ENCODE data around the gene SKOR2.

Gene SKOR2

GRCh38 chr18:47264308-47264700 is 12.8 kb upstream of the SKOR2 start:
- Histone ChIP-seq H3K27me3 (replicated peaks; ENCODE audit: insufficient read depth, low read length) (no peaks in the 10 kb centered on the region), H3K4me2 (ENCODE audit: low read depth, low read length) (no peak overlapping the region), H3F3A (ENCODE audit: insufficient read depth, low read length) (no peaks in the 10 kb centered on the region), H2AFZ (ENCODE audit: low read length) (no peak overlapping the region), H3K4me3 (ENCODE audit: low read length) (no peak overlapping the region), H4K20me1 (ENCODE audit: insufficient read depth, low read length) (no peaks in the 10 kb centered on the region), H3K9me3 (replicated peaks; ENCODE audit: insufficient read depth, low read length) (no peaks in the 10 kb centered on the region), H3K36me3 (replicated peaks; ENCODE audit: insufficient read depth, low read length) (no peaks in the 10 kb centered on the region), H3K9me2 (replicated peaks; ENCODE audit: insufficient read depth, low read length) (no peaks in the 10 kb centered on the region), H3K4me1 (ENCODE audit: low read length) (no peaks in the 10 kb centered on the region), H3K27ac (ENCODE audit: low read length) (no peak overlapping the region), H3K79me2 (ENCODE audit: low read length) (no peaks in the 10 kb centered on the region), H3K9ac (ENCODE audit: low read length) (no peak overlapping the region)
- TF ChIP-seq EZH2 (optimal IDR thresholded peaks at IDR 0.05; ENCODE audit: low read depth, low read length), result no peak
- no peak for TF ChIP-seq CTCF (IDR thresholded peaks at IDR 0.05; ENCODE audit: low read length)
- TF ChIP-seq EZH2phosphoT487 (IDR thresholded peaks at IDR 0.05; ENCODE audit: low read length), result no peak
- no peak for DNase-seq

- no peaks in the 10 kb centered on the region for H3K9me3 ChIP-seq (replicated peaks; ENCODE audit: insufficient read depth, low read length)
- H3K36me3 ChIP-seq (replicated peaks; ENCODE audit: insufficient read depth, low read length), result no peaks in the 10 kb centered on the region
- no peak overlapping the region for H3K4me2 ChIP-seq (ENCODE audit: low read depth, low read length)
- H4K20me1 ChIP-seq (ENCODE audit: insufficient read depth, low read length), result no peaks in the 10 kb centered on the region
- no peak for TF ChIP-seq CTCF (IDR thresholded peaks at IDR 0.05; ENCODE audit: low read length)
- TF ChIP-seq EZH2phosphoT487 (IDR thresholded peaks at IDR 0.05; ENCODE audit: low read length), result no peak
- no peak for TF ChIP-seq EZH2 (optimal IDR thresholded peaks at IDR 0.05; ENCODE audit: low read depth, low read length)
- H3K9ac ChIP-seq (ENCODE audit: low read length), result no peak overlapping the region
- H3K27ac ChIP-seq (ENCODE audit: low read length), result no peak overlapping the region
- no peaks in the 10 kb centered on the region for H3K4me1 ChIP-seq (ENCODE audit: low read length)
- DNase-seq, result no peak
- H3K27me3 ChIP-seq (replicated peaks; ENCODE audit: insufficient read depth, low read length), result no peaks in the 10 kb centered on the region
- no peaks in the 10 kb centered on the region for H3K79me2 ChIP-seq (ENCODE audit: low read length)
- no peak overlapping the region for H3K4me3 ChIP-seq (ENCODE audit: low read length)
- no peaks in the 10 kb centered on the region for H3F3A ChIP-seq (ENCODE audit: insufficient read depth, low read length)
- no peak overlapping the region for H2AFZ ChIP-seq (ENCODE audit: low read length)
- H3K9me2 ChIP-seq (replicated peaks; ENCODE audit: insufficient read depth, low read length), result no peaks in the 10 kb centered on the region
Observed at GRCh38 chr18:47263430-47264307, 12.2 kb upstream of the SKOR2 start.

- H3K4me2 ChIP-seq (ENCODE audit: low read depth, low read length), result no peak overlapping the region
- H4K20me1 ChIP-seq (ENCODE audit: insufficient read depth, low read length), result no peaks in the 10 kb centered on the region
- H3K27me3 ChIP-seq (replicated peaks; ENCODE audit: insufficient read depth, low read length), result no peaks in the 10 kb centered on the region
- H3K4me3 ChIP-seq (ENCODE audit: low read length), result no peak overlapping the region
- H3F3A ChIP-seq (ENCODE audit: insufficient read depth, low read length), result no peaks in the 10 kb centered on the region
- H3K9ac ChIP-seq (ENCODE audit: low read length), result no peak overlapping the region
- H3K36me3 ChIP-seq (replicated peaks; ENCODE audit: insufficient read depth, low read length), result no peaks in the 10 kb centered on the region
- no peaks in the 10 kb centered on the region for H3K79me2 ChIP-seq (ENCODE audit: low read length)
- no peaks in the 10 kb centered on the region for H3K9me3 ChIP-seq (replicated peaks; ENCODE audit: insufficient read depth, low read length)
- no peak overlapping the region for H2AFZ ChIP-seq (ENCODE audit: low read length)
- no peaks in the 10 kb centered on the region for H3K4me1 ChIP-seq (ENCODE audit: low read length)
- no peak for DNase-seq
- no peak overlapping the region for H3K27ac ChIP-seq (ENCODE audit: low read length)
- H3K9me2 ChIP-seq (replicated peaks; ENCODE audit: insufficient read depth, low read length), result no peaks in the 10 kb centered on the region
- no peak for TF ChIP-seq EZH2phosphoT487 (IDR thresholded peaks at IDR 0.05; ENCODE audit: low read length)
- no peak for TF ChIP-seq CTCF (IDR thresholded peaks at IDR 0.05; ENCODE audit: low read length)
- TF ChIP-seq EZH2 (optimal IDR thresholded peaks at IDR 0.05; ENCODE audit: low read depth, low read length), result no peak
Observed at GRCh38 chr18:47263150-47263429, 11.6 kb upstream of the SKOR2 start.

Data from MM.1S (cell line).